A172 (cell line): ENCODE data around the gene ANKRD40. TPM values are rescaled to one million over a fixed set of nuclear protein-coding genes. Genes with fewer than 3 reads are reported as not detected.

Source experiments
- DNase-seq: peaks from one replicate; pipeline ENCODE4 v3.0.0-alpha.2; 2015; ENCODE audit warnings: low spot score
- total RNA-seq: library from RNA; depleted of rRNA; stranded (reverse); fragments of >200 nt; shearing (Covaris generic); gene quantifications from 2 replicates; pipeline ENCODE4 v1.2.3, GENCODE V29; 2014; rRNA removed

The ANKRD40 gene
- total RNA-seq, 1 experiment from 2014 or later: 54.6 TPM

DNA sequence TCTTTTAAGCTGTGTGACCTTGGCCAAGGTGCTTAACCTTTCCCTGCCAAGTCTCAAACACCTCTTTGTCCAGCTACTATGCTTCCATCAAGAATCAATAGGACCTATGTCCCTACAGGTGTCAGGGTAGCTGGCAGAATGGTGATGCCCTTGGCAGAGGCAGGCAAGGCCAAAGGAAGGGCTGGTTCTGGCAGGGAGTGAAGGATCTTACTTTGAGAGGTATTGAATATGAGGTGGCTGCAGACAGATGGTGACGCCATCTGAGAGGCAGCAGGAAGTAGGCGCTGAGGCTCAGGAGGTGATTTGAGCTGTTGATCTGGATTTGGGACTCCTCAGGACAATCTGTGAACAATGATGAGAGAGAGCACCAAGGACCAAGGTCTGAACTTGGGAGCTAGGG lies 60.5 kb downstream of the ANKRD40 start:
- no peak for DNase-seq

DNA sequence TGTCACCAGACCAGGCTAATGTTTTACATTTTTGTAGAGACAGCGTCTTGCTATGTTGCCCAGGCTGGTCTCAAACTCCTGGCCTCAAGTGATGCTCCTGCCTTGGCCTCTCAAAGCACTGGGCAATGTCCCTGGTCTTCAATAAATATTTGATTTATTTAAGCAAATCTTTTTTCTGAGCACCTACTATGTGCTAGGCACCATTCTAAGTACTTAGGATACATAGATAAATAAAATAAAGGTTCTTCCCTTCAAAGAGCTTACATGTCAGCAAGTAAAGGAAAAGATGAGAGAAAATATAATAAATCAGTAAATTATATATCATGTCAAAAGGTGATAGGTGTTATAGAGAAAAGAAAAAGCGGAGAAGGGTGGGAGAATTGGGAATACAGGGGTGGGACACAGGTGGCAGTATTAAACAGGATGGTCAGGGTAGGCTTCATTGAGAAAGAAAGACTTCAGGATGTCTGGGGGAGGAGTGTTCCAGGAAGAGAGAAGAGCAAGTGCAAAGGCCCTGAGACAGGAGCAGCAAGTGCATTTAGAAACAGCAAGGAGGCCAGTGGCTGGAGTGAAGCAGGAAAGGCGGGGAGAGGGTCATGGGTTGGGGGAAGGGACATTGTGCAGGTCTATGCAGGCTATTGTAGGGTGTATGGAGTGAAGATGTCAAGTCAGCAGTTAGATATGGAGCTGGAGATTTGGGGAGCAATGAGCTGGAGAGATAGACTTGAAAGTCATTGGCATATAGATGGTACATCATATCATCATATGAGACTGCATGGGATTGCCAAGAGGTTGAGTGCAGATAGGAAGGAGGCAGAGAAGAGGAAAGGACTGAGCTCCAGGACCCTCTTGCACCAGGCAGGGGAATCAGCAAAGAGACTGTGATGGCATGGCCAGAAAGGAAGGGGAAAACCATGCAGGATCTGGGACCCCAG lies 61.7 kb downstream of the ANKRD40 start:
- no peak for DNase-seq

Other genes starting within 250 kb of the ANKRD40 start
- gene CHAD, start 239.0 kb downstream of the ANKRD40 start, total RNA-seq: not detected in 2 replicates
- 16.0 and 16.6 TPM in 2 replicates for gene RSAD1, start 229.1 kb downstream of the ANKRD40 start, total RNA-seq
- not detected in 2 replicates for gene MYCBPAP, start 199.5 kb downstream of the ANKRD40 start, total RNA-seq
- 0.14 TPM in 1 of 2 replicates, not detected in the other for gene EPN3, start 175.2 kb downstream of the ANKRD40 start, total RNA-seq
- 80.7 and 97.7 TPM in 2 replicates for gene SPATA20, start 160.7 kb downstream of the ANKRD40 start, total RNA-seq
- 0.17 and 0.81 TPM in 2 replicates for gene CACNA1G, start 147.2 kb downstream of the ANKRD40 start, total RNA-seq
- gene ABCC3, start 73.0 kb downstream of the ANKRD40 start, total RNA-seq: 28.1 and 35.0 TPM in 2 replicates
- 58.6 and 63.2 TPM in 2 replicates for gene LUC7L3, start 11.7 kb upstream of the ANKRD40 start, total RNA-seq
- gene ANKRD40CL, start 59.6 kb upstream of the ANKRD40 start, total RNA-seq: not detected in 2 replicates
- not detected in 2 replicates for gene WFIKKN2, start 127.7 kb upstream of the ANKRD40 start, total RNA-seq
- gene TOB1, start 158.4 kb upstream of the ANKRD40 start, total RNA-seq: 7.2 and 8.1 TPM in 2 replicates